GM18867 (cell line): Measurements from ENCODE around the gene ARL4D.
"Not testable (repeated sequence)": the region's sequence is repeated elsewhere in the genome, so short reads cannot be mapped to it uniquely, and the experiment has no call there.

Experiments used
- ATAC-seq: cut with Tn5 transposase; IDR thresholded peaks from one replicate; pipeline ENCODE4 v1.9.1; 2021; ENCODE audit warnings: mild to moderate bottlenecking, moderate library complexity; ENCODE audit not compliant: unreplicated experiment

The ARL4D gene

GRCh38 chr17:43368740-43369506 lies 29.9 kb upstream of the ARL4D start:
- no peak for ATAC-seq

- no peak for ATAC-seq
Measured at GRCh38 chr17:43369986-43370385, 28.8 kb upstream of the ARL4D start.

DNA sequence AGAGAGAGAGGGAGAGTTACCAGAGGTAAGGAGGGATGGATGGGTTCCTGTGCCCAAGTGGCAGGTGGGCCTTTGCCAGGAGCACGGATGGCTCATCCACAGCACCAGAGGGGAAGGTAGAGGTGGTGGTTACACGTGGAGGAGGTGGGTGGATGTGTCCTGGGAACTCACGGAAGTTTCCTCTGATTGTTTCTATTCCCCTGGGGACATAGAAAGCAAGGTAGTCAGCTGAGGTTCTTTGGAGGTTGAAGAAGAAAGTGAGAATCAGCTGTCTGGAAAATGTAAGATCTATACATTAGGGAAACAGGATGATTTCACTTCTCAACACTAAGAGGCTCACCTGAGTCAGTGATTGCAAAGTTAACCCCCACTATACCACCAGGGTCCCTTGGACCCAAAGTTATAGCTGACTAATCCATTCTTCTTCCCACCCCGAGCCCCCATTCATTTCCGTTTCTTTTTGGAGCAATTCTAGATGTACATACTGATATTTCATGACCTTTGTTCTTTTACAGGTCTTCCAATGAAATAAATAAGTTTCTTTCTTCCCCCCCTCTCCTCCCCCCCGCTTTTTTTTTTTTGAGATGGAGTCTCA lies 27.5 kb upstream of the ARL4D start:
- ATAC-seq, result no peak

- peak; percentile 32 for ATAC-seq
Measured at GRCh38 chr17:43372273-43372911, 26.4 kb upstream of the ARL4D start.

DNA sequence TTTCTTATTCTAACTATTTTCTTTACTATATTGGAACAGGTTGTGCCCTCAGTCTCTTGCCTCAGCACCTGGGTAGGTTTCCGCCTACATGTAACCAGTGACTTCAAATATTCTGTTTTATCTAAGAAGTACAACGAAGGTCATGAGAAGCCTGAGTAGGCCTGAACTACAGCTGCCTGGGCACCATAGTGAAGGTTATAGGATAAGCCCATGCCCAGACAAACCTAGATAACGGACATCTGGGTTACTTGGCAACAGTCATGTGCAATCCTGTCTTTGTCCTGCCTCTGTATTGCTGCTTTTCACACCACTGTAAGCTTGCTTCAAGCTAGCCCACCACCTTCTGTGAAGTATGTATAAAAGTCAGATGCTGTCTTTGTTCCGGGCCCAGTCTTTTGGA lies 25.4 kb upstream of the ARL4D start:
- ATAC-seq, result no peak

DNA sequence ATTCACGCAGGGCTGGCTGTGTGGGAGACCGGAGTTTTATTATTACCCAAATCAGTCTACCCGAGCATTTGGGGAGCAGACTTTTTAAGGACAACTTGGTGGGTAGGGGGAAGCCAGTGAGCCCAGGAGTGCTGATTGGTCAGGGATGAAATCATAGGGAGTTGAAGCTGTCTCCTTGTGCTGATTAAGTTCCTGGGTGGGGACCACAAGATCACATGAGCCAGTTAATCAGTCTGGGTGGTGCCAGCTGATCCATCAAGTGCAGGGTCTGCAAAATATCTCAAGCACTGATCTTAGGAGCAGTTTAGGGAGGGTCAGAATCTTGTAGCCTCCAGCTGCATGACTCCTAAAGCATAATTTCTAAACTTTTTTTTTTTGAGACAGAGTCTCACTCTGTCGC lies 22.9 kb upstream of the ARL4D start:
- ATAC-seq, result not testable (repeated sequence)

- no peak for ATAC-seq
Measured at GRCh38 chr17:43377056-43377810, 21.6 kb upstream of the ARL4D start.

- no peak for ATAC-seq
Measured at GRCh38 chr17:43378766-43379165, 20.0 kb upstream of the ARL4D start.

GRCh38 chr17:43380307-43380706 lies 18.5 kb upstream of the ARL4D start:
- ATAC-seq, result no peak

DNA sequence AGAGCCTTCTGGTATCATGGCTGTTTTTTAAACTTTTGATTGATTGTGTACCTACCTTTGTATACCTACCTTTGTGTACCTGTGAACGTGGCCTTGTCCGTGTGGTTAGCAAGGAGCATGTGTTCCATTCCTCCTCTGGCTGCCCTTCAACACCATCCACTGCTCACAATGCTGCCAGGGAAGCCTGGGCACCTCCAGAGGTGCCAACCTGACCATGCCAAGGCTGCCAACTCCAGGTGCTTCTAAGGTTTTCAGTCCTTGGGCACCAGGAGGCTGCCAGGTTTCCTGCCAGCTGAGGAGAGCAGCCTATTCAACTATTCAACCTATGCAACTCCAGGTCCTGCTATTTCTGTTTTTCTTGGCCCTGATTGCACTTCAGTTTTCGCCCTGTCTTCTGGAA lies 17.6 kb upstream of the ARL4D start:
- ATAC-seq, result no peak

GRCh38 chr17:43381621-43382020 lies 17.2 kb upstream of the ARL4D start:
- no peak for ATAC-seq

GRCh38 chr17:43382776-43383175 lies 16.0 kb upstream of the ARL4D start:
- no peak for ATAC-seq

- no peak for ATAC-seq
Measured at GRCh38 chr17:43383372-43383771, 15.4 kb upstream of the ARL4D start.

GRCh38 chr17:43383826-43384475 lies 14.8 kb upstream of the ARL4D start:
- no peak for ATAC-seq

- ATAC-seq, result no peak
Measured at GRCh38 chr17:43384476-43384862, 14.3 kb upstream of the ARL4D start.

GRCh38 chr17:43385046-43385831 lies 13.6 kb upstream of the ARL4D start:
- ATAC-seq, result no peak

DNA sequence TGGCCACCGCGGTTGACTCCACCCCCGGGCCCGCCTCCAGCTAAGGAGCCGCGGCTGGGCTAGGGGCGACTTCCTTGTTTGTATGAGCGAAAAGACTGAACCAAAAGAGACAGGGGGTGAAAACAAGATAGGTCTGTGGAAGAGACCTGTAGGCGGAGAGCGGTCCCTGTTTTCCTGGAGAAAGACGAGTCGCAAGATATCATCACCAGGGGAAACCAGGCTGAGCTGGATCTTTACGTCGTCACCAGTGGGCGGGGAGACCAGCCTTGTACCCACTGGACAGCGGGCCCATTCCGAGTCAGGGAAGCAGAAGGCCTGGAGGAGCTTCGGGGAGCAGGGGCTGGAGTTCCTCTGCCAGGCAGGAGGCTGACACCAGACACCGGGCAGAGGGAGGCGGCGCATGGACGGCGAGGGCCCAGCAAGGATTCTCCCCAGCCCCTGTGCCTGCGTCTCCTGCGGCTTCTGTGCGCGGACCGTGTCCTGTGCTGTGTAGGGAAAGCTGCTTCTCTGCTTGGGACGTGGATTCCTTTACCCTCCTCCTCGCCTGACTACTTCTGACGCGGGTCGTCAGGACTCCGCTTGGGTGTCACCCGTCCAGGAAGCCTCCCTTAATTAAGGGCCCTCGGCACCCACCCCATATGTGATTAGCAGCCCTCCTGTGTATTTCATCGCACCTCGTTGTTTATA lies 10.3 kb upstream of the ARL4D start:
- ATAC-seq, result peak; percentile 78

DNA sequence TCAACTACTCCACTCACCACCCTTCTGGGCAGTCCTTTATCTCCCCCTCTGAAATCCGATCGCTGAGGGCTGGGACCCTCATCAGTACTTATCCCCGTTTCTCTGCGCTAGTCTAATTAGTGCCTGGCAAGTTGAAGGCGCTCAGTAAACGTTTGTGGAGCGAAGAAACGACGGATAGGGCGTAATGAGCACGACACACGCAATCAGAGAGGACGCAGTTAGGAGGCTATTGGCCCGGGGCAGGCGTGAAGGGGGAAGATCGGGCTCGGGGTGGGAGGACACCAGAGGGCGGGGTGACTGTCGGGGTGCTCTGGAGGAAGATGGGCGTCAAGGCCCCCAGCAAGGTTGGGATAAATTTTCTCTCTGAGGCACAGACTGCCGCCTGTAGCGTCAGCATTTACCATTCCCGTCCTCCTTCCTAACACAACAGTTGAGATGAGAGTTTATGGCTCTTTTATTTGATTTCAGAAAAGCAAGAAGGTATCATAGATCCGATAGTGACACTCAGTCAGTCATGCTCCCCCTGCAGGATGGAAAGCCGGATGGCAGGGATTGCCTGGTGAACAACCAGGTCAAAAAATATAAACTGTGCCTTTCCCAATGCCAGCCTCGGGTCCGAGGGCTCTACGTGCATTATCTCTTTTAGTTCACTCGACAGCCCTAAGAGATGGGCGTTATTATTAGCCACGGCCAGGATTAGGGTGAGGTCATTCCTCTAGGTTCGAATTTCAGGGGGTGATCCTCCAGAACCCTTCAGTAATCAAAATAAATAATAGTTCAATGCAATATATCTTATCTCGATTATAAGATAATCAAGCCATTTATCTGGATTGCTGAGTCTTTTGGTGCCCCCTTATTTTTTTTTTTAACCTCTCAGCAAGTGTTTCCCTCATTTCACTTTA lies 9.5 kb upstream of the ARL4D start:
- ATAC-seq, result peak; percentile 56

DNA sequence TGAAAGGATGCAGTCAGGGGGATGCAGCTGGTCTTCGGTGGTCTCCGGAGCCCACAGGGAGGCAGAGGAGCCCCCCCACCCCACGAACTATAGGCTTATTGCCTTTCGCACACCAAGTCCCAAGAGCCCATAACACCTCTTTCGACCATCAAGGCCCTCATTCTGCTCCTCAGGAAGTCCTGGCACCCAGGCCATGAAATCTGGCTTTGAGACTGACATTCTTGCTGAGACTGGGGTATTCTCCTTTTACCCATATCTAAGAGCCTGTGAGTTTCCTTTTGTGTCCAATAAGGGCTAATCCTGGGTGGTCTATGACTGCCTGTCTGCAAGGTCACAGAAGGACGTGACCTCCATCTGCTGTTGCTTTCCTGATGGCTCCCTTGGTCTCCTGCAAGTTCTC lies 6.4 kb upstream of the ARL4D start:
- no peak for ATAC-seq
